Activated T-helper 2 cell treated with anti-CD3 and anti-CD28 coated beads, Interferon-gamma antibody, Interleukin-2, Interleukin-4, amounts not matched to agents 10 μg/mL and 5 μg/mL and 100 μg/mL, durations not matched to agents 14 hours and 24 hours and 36 hours (primary cell): ENCODE results near the gene TBL1XR1. TPM values are rescaled to one million over a fixed set of nuclear protein-coding genes. Genes with fewer than 3 reads are reported as not detected.
"Not testable (repeated sequence)": the region's sequence is repeated elsewhere in the genome, so short reads cannot be mapped to it uniquely, and the experiment has no call there.

Source experiments
- DNase-seq: peaks from one replicate; pipeline ENCODE4 v3.0.0; 2021; ENCODE audit warnings: low spot score
- H3K27ac Mint-ChIP-seq: one replicate; pipeline ENCODE4 v1.8.0; 2021; ENCODE audit warnings: mixed read lengths
- H3K27me3 Mint-ChIP-seq: one replicate; pipeline ENCODE4 v1.8.0; 2021; ENCODE audit warnings: low read depth, mixed read lengths
- H3K36me3 Mint-ChIP-seq: one replicate; pipeline ENCODE4 v1.8.0; 2021; ENCODE audit warnings: low read depth, mixed read lengths
- H3K4me1 Mint-ChIP-seq: one replicate; pipeline ENCODE4 v1.8.0; 2021; ENCODE audit warnings: low read depth, mixed read lengths
- H3K4me3 Mint-ChIP-seq: one replicate; pipeline ENCODE4 v1.8.0; 2021; ENCODE audit warnings: low read depth, mild to moderate bottlenecking, moderate library complexity, mixed read lengths
- H3K9me3 Mint-ChIP-seq: one replicate; pipeline ENCODE4 v1.8.0; 2021; ENCODE audit warnings: mixed read lengths
- intact Hi-C: fragments of 100-400 bp; cut with micrococcal nuclease; formaldehyde crosslinking; loops from one replicate; pipeline ENCODE4 v1.15.1; 2023
- total RNA-seq: library from RNA; stranded (reverse); gene quantifications from 2 replicates; pipeline ENCODE4 v1.2.3, GENCODE V29; 2022

The TBL1XR1 gene
- total RNA-seq, 1 donor from 2014 or later = 168 TPM

DNA sequence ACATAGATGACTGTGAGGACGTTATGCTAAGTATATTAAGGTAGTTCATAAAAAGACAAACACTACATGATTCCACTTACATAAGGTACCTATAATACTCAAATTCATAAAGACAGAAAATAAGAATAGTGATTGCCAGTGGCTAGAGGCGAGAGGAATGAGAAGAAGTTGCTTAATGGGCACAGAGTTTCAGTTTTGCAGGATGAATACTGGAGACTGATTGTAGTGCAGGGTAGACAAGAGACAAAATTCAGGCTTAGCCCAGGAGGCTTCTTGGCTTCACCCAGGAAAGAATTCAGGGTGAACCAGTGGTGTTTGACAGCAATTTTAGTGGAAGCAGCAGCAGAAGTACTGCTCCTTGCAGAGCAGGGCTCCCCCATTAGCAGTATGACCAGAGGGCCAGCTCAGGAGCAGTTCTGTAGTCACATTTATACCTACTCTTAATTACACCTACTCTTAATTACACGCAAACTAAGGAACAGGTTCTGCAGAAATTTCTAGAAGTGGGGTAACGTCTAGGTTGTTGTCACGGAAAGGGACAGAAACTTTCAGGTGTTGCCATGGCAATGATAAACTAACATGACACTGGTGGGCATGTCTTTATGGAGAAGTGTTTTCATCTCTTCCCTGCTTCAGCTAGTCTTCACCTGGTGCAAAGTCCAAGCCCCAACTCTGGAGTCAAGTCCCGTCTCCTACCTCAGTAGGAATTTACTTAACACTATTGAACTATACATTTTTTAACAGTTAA is 55.2 kb downstream of the TBL1XR1 start:
- intact Hi-C loops = loop anchor here (10.0 kb wide), 1 partner anchor 643 kb away; no protein-coding TSS in a partner anchor
- peaks cover 72% of the 10 kb centered on the region for H3K4me1 Mint-ChIP-seq
- H3K4me3 Mint-ChIP-seq = no peak overlapping the region
- H3K9me3 Mint-ChIP-seq = no peaks in the 10 kb centered on the region
- no peaks in the 10 kb centered on the region for H3K27me3 Mint-ChIP-seq
- peak overlapping the region; percentile 50 for H3K27ac Mint-ChIP-seq
- H3K36me3 Mint-ChIP-seq = peaks cover 40% of the 10 kb centered on the region
- DNase-seq = no peak

DNA sequence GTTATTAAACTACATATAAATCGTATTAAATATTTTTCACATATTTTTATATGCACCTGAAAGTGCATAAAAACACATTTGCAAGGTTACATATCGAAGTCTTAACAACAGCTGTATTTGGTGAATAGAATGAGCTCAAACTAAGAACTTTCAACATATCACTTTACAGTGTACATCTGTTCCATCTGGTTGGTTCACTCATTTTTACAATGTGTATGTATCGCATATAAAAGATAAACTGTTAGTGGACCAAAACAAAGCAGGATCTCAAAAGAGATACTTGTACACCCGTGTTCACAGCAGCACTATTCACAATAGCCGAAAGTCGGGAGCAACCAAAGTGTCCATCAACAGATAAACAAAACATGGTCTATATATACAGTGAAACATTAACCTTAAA is 55.8 kb downstream of the TBL1XR1 start:
- intact Hi-C loops = loop anchor here (10.0 kb wide), 1 partner anchor 643 kb away; no protein-coding TSS in a partner anchor
- Mint-ChIP-seq H3K27ac (peak overlapping the region; percentile 50), H3K4me3 (no peak overlapping the region), H3K9me3 (no peaks in the 10 kb centered on the region), H3K36me3 (peaks cover 45% of the 10 kb centered on the region), H3K4me1 (peaks cover 71% of the 10 kb centered on the region), H3K27me3 (no peaks in the 10 kb centered on the region)
- no peak for DNase-seq

DNA sequence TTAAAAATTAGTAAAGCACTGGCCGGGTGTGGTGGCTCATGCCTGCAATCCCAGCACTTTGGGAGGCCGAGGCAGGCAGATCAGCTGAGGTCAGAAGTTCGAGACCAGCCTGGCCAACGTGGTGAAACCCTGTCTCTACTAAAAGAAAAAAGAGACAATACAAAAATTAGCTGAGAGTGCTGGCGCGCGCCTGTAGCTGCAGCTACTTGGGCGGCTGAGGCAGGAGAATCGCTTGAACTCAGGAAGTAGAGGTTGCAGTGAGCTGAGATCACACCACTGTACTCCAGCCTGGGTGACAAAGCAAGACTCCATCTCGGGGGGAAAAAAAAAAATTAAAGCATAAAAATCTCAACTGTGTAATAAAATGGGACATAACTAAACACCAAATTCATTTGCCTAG is 58.1 kb downstream of the TBL1XR1 start:
- peaks cover 58% of the 10 kb centered on the region for H3K4me1 Mint-ChIP-seq
- H3K27me3 Mint-ChIP-seq, intact Hi-C loops, DNase-seq, H3K4me3 Mint-ChIP-seq, H3K9me3 Mint-ChIP-seq: not testable (repeated sequence)
- peaks cover 52% of the 10 kb centered on the region for H3K36me3 Mint-ChIP-seq
- peak overlapping the region; percentile 36 for H3K27ac Mint-ChIP-seq

DNA sequence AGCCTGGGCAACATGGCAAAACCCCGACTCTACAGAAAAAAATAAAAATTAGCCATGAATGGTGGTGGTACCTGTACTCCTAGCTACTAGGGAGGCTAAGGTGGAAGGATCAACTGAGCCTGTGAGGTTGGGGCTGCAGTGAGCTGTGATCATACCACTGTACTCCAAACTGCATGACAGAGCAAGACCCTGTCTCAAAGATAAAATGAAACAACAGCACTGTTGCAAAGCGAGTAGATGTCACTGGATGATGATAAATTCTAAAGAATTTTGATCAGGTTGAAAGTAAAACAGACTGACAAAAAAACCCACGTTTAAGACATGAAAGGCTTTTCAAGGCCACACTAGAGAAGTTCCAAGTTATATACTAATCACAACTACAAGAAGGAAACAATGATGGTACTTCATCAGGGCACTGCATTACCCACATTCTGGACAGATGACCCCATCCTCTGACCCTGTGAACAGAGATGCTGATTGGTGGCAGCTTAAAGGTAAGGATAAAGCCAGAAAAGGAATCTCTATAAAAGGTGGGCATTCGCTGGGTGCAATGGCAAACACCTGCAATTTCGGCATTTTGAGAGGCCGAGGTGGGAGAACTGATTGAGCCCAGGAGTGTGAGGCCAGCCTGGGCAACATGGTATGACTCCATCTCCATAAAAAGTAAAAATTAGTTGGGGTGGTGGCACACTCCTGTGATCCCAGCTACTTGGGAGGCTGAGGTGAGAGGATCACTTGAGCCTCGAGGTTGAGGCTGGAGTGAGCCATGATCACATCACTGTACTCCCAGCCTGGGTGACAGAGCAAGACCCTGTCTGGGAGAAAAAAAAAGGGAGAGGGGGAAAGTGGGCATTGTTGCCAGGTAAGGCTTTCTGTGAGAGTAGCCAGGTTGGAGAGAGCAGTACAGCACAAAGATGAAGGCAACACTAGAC is 59.2 kb downstream of the TBL1XR1 start:
- Mint-ChIP-seq H3K9me3 (no peaks in the 10 kb centered on the region), H3K36me3 (peaks cover 55% of the 10 kb centered on the region), H3K4me3 (no peak overlapping the region), H3K4me1 (peaks cover 55% of the 10 kb centered on the region), H3K27me3 (no peaks in the 10 kb centered on the region), H3K27ac (peak overlapping the region; percentile 56)
- intact Hi-C loops = no loop called here
- no peak for DNase-seq

DNA sequence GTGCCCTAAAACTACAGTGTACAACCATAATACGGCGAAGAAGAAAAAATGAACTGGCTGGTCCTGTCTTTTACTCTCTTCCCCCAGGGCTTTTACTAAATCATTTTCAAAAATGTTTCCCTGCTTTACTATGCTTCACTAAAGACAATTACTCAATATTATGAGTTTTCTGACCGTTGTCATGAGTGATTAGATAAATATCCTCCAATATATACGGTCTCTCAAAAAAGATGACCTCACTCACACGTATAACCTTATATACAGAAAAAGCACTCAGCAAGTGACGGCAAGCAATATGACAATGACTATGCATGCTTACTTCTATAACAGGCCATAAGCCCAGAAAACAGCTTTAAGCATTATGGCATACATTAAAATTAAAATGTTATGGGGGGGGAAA is 60.5 kb downstream of the TBL1XR1 start:
- no peaks in the 10 kb centered on the region for H3K27me3 Mint-ChIP-seq
- intact Hi-C loops = no loop called here
- H3K36me3 Mint-ChIP-seq = peaks cover 60% of the 10 kb centered on the region
- no peak overlapping the region for H3K4me3 Mint-ChIP-seq
- H3K4me1 Mint-ChIP-seq = peaks cover 55% of the 10 kb centered on the region
- H3K9me3 Mint-ChIP-seq = no peaks in the 10 kb centered on the region
- peak overlapping the region; percentile 24 for H3K27ac Mint-ChIP-seq
- no peak for DNase-seq

DNA sequence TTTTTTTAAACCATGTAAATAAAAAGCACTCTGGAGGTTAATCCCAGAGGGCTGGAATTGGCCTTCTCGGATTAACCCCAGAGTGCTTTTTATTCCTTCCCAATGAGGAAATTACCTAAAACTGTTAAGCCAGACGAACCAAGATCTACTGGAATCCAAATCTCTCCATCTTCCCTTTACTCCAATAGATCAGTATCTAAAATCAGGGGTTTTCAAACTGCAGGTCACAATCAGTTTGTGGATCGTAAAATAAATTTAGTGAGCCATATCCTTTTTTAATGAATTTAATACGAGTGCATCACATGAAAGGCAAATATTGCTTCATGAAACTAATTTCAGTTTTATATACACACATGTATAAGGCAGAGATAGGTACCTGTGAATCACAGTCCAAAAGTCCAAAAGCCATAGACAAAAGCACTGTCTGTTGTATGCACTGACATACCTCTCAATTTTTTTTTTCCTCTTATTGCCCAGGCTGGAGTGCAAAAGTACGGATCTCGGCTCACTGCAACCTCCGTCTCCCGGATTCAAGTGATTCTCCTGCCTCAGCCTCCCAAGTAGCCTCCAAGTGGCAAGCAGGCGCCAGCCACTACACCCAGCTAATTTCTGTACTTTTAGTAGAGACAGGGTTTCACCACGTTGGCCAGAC is 61.3 kb downstream of the TBL1XR1 start:
- no peak overlapping the region for H3K27ac Mint-ChIP-seq
- H3K4me1 Mint-ChIP-seq = peaks cover 50% of the 10 kb centered on the region
- no peaks in the 10 kb centered on the region for H3K27me3 Mint-ChIP-seq
- no peak for DNase-seq
- H3K36me3 Mint-ChIP-seq = peaks cover 61% of the 10 kb centered on the region
- no peaks in the 10 kb centered on the region for H3K9me3 Mint-ChIP-seq
- no peak overlapping the region for H3K4me3 Mint-ChIP-seq
- intact Hi-C loops = no loop called here

DNA sequence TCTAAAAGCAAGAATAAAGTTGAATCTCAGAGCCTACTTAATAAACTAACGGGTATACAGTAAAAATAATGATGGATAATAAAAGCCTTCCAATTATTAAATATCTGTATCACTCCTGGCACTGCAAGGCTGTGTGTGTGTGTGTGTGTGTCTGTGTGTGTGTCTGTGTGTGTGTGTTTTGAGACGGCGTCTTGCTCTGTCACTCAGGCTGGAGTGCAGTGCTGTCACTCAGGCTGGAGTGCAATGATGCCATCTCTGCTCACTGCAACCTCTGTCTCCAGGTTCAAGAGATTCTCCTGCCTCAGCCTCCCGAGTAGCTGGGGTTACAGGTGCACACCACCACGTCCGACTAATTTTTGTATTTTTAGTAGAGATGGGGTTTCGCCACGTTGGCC is 62.5 kb downstream of the TBL1XR1 start:
- peaks cover 64% of the 10 kb centered on the region for H3K36me3 Mint-ChIP-seq
- H3K27me3 Mint-ChIP-seq = no peaks in the 10 kb centered on the region
- intact Hi-C loops = no loop called here
- peaks cover 47% of the 10 kb centered on the region for H3K4me1 Mint-ChIP-seq
- H3K27ac Mint-ChIP-seq = no peak overlapping the region
- no peaks in the 10 kb centered on the region for H3K9me3 Mint-ChIP-seq
- H3K4me3 Mint-ChIP-seq = no peak overlapping the region
- no peak for DNase-seq

DNA sequence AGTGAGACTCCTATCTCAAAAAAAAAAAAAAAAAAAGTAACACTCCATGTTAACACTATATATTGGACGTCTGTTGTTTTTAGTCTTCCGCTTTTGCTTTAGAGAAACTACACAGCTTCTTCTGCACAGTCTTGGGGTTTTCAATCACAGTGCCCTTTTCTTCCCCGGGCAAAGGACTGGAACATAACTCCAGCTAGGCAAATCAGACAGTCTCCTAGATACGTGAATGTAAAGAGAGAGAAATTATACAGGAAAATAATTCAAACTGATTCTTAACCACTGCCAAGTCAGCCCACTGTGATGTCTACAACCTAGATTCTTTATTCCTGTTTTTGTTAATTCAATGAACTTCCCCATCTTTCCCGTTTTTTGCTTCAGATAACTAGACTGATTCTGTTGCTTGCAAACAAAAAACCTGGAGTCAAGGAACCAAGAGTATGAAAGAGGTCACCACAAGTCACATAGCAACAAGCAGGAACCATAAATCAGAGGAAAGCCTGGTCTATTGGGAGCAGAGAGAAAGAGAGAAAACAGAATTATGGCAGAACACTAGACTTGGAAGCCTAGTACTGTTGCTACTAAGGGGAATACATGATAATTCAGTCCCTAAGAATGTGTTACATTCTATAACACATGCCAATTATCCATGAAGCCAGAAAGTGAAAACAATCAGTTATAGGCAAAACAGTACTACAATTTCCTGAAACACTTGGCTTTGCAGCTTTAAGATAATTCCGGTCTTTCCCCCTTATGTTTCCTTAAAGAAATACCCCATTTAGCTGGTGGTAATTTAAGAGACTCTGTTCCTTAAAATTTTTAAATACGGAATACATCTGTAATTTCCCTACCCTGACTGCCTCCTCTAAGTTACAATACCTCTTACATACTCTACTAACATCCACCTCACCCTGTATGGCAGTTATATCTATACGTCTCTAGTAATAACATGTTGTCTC is 63.1 kb downstream of the TBL1XR1 start:
- H3K4me1 Mint-ChIP-seq = peaks cover 41% of the 10 kb centered on the region
- no peaks in the 10 kb centered on the region for H3K27me3 Mint-ChIP-seq
- peak overlapping the region; percentile 34 for H3K27ac Mint-ChIP-seq
- DNase-seq = no peak
- no peak overlapping the region for H3K4me3 Mint-ChIP-seq
- intact Hi-C loops = no loop called here
- H3K36me3 Mint-ChIP-seq = peaks cover 63% of the 10 kb centered on the region
- no peaks in the 10 kb centered on the region for H3K9me3 Mint-ChIP-seq

DNA sequence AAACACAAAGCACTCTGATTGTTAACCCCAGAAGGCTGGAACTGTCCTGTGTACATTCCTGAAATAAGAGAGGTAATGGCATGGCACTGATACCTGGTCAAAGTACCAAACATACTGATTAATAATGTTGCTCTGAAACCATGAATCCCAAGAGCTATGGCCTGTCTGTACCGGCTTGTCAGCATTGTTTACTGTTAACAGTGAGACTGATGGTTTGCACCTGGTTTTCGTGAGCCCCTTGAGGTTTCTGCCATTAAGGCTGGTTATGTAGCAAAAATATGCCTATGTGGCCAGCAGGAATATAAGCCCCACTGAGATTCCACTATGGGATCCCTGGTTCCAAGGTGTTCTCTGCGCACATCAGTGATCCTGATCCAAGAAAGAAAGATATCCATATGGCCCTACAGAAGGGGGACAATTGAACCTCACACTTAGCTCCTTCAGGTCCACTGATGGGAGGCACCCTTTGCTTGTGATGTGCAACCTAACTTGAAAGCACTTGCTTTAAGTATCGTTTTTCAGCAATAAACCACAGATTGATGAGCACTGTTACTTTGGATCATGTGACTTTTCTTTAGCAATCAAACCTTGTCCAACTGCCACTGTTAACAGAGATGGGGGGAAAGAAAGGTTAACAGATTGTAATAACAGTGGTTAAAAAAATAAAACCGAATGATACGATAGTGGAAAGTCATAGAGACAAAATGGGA is 65.2 kb downstream of the TBL1XR1 start:
- peaks cover 30% of the 10 kb centered on the region for H3K4me1 Mint-ChIP-seq
- H3K9me3 Mint-ChIP-seq = no peaks in the 10 kb centered on the region
- DNase-seq = no peak
- H3K36me3 Mint-ChIP-seq = peaks cover 61% of the 10 kb centered on the region
- intact Hi-C loops = no loop called here
- H3K27me3 Mint-ChIP-seq = no peaks in the 10 kb centered on the region
- H3K27ac Mint-ChIP-seq = no peak overlapping the region
- no peak overlapping the region for H3K4me3 Mint-ChIP-seq

DNA sequence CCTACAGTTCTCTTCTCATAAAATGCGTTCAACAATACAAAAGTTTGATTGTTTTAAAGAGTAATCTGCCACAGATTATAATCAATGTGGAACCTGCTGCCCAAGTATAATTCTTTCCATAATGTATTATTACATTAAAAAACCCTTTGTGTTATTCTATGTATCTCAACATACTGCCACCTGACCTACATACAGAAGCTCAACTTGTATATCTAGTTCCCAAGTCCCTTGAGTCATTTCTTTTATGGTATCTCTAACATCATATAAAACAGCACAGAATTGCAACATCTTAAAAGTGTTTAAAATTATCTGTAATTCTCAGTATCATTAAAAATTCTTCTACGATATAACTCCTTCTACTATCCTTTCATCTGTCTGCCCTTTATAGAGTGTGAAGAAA is 70.3 kb downstream of the TBL1XR1 start:
- H3K27me3 Mint-ChIP-seq = no peaks in the 10 kb centered on the region
- intact Hi-C loops = no loop called here
- H3K36me3 Mint-ChIP-seq = peaks cover 67% of the 10 kb centered on the region
- no peak for DNase-seq
- H3K27ac Mint-ChIP-seq = no peak overlapping the region
- peaks cover 29% of the 10 kb centered on the region for H3K9me3 Mint-ChIP-seq
- H3K4me1 Mint-ChIP-seq = peaks cover 34% of the 10 kb centered on the region
- H3K4me3 Mint-ChIP-seq = no peak overlapping the region

DNA sequence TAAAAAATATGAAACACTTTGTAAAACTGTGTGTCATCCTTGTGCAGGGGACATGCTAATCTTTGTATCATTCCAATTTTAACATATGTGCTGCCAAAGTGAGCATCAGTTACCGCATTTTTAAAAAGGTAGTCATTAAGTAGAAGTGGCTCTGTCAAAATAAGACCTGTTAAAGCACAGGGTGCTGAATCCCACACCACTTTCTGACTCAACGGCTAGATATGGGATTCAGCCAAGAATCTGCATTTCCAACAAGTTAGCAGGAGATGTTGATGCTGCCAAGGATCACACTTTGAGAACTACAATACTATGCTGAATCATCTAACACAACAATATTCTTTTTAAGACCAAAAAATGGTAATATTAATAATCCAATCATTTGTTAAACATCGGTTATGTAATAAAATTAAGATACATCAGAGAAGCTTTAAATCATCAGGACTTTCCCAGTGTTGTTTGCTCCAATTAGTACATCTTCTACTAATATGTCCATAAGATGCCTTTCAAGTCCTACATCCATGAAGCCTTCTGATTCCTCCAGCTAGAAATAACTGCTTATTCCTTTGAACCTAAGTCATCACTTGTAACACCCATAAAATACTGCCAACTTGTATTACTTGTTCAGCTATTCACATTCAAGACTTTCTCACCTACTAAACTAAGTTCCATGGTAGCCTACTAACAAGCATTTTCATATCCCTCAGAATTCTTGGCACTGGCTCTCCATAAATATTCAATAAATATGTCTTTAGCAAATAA is 71.1 kb downstream of the TBL1XR1 start:
- Mint-ChIP-seq H3K4me3 (no peak overlapping the region), H3K36me3 (peaks cover 68% of the 10 kb centered on the region), H3K27ac (no peak overlapping the region), H3K4me1 (peaks cover 33% of the 10 kb centered on the region), H3K27me3 (no peaks in the 10 kb centered on the region), H3K9me3 (peaks cover 29% of the 10 kb centered on the region)
- intact Hi-C loops = no loop called here
- no peak for DNase-seq
